AG20443 (cell line): ENCODE measurements around the gene COL4A2.
A peak's percentile ranks its signal among the peaks of the same experiment; 100 is the strongest.

Source experiments
- DNase-seq: peaks from one replicate; pipeline ENCODE4 v3.0.0; 2012; ENCODE audit warnings: low spot score, mixed read lengths

Gene COL4A2

DNA sequence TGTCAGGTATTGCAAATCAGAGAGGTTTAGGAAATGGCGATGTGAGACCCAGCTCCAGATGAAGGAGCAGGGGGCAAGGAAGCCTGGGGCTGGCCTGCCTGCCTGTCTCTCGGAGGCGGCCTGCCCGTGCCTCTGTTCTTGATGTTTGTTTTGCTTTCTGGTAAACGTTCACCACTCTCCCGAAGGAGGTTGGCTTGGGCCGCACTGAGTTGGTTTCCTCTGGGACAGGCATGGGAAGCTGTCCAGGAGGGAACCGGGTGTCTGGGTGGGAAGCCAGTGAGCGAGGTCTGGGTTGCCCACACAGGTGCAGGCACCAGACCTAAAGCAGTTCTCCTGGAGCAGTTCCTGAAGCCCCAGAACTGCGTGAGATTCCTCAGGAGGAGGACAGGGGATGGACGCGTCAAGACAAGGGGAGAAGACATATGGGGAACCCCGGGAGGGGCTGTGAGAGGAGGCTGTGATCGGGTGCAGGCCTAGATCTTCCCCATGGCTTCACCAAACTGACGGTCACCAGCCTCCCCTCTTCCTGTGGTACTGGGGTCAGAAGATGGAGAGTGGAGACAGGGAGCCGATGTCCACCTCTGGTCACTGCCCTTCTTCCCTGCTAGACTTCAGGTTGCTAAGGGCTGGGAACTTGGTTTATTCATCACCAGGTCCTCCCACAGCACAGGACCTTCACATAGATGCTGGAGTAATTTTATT lies 15.2 kb downstream of the COL4A2 start:
- no peak for DNase-seq

DNA sequence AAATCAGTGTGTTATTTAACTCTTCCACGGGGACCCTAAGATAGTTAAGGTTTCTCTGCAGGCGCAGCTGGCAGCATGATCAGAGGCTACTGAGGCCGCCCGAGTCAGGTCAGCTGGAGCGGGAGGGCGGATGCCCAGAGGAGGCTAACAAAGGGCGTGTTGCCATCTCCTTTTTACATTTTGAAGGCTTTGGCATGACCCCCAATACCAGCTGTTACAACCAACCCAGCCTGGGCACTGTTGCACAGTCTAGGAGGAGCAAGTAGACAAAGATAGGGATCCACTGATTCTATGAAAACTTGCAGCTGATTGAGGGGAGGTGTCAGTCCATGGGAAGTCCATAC lies 15.7 kb downstream of the COL4A2 start:
- no peak for DNase-seq

DNA sequence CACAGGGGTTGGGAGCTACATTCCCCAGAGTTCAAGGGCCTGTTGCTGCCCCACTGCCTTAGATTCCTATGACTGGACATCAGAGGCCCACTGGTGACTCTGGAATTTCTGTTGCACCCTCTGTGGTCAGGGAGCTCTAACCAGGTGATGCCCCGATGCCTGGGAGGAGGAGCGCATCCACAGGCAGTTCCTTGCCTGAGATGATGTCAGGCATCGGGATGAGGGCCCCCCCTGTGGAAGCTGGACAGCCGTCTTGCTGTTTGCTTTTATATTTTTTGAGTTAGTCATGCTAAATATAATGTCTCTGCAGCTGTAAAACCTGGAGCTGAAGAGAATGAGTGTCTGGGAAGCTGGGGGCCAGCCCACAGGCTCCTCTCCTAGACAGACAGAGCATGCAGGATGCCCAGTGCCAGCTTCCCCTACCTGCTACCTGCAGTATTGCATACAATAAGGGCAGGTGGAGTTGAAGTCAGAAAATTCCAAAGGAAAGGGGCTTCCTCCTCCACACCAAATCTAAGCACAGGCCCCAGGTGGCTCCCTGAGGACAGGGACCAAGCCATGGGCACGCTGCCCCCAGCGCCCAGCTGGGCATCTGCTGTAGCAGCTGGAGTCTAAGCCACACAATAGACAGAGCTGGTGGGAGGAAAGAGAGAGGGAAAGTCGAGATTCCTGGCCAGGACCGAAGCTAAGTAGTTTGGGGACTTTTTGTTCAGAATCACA lies 16.2 kb downstream of the COL4A2 start:
- peak; percentile 80 for DNase-seq

DNA sequence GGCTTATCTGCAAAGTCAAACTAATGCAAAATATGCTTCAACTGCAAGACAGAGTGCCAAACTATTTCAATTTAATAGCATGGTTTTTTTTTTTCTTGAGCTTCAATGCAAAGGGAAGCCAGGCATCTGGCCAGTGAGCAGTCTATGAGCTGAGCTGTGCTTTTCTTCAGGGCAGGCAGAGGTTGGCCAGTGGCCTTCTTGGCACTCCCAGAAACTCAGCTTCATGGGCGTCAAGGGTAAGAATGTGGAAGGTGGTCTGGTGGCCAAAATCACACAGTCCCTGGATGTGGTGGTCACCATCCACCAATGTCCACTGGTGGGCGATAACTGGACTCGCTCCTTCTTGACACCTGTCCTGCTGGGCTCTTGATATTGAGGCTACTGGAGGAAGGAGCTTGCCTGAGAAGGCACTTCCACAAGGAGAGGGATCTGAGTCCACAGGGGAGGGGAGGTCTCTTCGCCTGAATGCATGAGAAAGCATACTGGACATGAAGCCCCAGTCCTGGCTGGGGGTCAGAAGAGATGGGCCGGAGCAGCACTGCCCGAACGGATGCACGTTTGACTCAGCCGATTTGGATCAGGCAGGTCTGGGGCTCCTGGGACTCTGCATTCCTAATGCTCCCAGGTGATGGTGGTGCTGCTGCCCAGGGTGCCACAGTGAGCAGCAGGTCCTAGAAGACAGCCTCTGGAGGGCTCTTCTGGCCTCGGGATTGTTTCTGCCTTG lies 17.1 kb downstream of the COL4A2 start:
- DNase-seq = no peak

DNA sequence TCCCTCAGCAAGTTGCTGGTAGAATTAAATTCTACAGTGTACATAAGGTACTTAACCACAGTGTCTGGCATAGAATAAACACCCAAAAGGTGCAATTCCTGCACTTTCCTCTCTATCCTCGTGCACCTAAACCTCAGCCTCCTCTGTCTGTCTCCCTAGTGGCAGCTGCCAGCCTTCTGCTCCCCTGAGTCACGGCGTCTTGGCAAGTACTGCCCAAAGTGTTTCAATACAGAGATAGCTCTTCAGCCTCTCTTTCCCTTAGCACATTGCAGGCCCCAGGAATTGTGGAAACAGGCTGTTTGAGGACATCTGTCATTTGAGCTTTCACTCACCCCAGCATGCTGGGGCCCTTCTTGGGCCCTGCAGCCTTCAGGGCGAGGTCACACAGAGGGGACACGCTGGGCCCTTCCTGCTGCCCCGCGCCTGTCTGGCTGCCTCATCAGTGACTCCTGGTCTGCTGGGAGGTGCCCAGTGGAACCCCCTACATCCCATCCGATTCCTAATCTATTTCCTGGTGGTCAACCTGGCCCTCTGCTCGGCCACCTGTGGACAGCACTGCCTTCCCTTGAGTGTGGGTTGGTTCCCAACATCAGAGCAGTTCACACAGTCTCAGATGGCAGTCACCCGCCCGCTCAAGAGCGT lies 19.3 kb downstream of the COL4A2 start:
- no peak for DNase-seq

DNA sequence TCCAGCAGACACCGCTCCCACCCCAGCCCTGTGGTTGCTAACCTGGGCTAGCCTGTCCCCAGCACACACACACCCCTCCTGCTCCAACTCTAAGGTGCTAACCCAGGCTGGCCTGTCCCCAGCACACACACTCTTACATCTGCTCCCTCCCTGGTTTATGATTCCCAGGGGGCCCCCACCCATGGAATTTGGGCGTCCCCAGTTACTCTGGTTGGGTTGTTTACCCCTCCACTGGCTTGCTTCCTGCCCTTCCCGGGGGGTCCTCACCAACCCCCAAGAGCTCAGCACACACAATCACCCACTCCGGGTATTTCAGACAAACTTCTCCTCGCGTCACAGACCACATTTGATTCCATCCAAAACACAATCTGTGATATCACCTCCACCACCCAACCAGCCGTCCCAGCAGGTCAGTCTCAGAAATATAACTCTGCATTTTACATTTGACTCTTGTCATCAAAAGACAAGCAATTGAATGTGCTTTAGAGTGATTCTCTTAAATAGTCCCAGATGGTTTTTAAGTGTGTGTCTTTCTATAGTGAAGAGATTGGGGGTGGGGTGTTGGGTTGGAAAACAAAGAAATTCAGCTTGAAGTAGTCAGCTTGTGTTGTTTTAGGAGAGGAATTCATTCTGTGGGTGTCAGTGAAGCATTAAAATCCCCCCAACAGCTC lies 20.1 kb downstream of the COL4A2 start:
- no peak for DNase-seq

DNA sequence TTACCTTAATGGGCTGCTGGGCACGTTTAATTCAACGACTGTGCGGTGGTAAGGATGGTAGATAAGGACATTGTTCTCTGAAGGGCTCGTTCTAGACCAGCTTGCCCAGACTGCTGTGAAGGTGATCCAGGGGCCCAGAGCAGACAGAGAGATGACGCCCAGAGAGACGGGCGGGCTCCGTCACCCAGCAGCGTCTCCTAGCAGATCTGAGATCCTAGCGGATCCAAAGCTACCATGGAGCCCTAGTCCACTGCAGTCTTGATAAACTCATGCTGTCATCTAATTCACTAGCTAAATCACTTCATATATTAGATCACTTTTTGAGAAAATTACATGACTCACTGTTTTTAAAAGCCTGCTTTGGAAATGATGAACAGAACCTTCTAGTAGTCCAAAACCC lies 21.5 kb downstream of the COL4A2 start:
- DNase-seq = no peak

DNA sequence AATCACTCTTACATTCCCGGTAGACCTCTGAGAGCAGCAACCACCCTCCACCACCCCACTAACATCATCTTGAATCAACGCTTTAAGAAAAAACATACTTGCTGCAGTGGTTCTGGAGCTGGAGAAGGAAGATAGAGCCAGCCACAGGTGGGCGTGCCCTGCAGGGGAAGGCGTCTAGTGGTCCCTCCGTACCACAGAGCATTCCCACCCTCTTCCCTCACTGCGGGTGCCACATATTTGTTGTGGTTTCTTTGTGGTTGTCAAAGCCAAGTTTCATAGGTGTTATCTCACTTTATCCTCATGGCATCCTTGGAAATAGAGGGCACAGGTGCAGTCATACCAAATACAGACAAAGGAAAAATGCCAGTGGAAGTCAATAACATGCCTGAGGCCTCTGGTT lies 22.2 kb downstream of the COL4A2 start:
- no peak for DNase-seq

DNA sequence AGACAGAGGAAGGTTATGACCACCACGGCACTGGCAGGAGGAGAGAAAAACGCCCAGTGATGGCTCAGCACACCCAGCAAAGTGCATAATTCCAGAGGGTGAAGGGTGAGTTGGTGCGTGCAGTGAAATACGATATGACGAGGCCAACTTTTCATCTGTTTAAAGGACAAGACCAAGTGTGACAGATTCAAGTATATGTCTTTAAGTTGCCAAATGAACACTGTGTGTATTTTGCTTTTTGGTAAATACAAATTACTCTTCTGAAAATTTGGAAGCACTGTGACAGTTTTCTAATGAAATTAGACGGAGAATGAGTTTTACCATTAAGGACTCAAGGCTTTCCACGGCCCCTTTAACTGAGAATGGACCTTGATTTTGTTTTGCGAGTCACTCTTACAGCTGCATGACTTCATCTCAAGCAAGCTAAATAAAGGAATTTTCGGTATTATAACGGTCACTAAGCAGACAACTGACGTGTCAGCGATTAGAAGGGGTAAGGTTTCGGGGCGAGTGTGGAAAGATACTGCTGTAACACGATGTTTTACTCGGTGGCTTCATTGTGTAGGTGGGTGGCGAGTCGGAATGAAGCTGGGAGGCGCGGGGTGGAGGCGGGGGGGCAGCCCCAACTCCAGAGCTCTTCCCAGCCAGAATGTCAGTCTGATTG lies 22.8 kb downstream of the COL4A2 start:
- no peak for DNase-seq

DNA sequence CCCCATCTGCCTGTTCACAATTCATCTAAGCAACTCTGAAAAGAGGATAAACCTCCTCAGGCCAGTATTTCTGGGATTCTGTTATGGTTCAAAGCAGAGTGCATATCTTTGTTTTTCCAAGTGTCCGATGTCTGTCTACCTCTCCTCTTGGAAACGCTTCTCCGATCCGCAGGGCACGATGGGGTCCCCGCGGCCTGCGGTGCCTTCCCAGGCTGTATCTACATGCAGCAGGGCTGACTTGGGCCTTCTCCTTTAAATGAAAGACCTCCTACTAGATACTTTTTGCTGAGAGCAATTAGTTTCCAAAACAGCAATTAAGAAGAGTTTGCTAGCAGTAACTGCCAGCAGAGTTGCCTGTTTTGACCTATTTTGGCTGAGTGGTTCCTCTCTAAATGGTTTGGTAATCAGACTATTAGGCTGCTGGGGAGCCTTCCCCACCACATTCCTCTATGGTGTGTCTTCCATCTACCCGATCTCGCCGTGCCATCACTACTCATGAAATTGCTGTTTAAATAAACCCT lies 23.5 kb downstream of the COL4A2 start:
- peak; percentile 83 for DNase-seq

DNA sequence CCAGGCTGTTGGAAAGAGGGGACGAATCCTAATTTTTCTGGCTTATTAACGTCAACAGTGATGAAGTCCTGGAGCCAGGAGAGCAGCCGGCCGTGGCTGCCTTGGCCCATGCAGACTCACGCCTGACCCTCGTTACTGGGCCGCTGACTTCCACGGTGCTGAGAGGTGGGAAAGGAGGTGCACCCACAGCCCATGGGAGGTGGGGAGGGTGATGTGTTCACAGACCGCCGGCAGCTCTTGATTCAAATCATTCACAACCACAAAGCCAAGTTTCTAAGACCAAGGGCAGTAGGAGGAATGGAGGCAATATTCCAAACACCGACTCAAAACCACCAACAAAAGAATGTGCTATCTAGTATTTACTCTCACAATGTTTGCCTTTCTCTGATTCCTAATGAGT lies 24.3 kb downstream of the COL4A2 start:
- peak; percentile 59 for DNase-seq

DNA sequence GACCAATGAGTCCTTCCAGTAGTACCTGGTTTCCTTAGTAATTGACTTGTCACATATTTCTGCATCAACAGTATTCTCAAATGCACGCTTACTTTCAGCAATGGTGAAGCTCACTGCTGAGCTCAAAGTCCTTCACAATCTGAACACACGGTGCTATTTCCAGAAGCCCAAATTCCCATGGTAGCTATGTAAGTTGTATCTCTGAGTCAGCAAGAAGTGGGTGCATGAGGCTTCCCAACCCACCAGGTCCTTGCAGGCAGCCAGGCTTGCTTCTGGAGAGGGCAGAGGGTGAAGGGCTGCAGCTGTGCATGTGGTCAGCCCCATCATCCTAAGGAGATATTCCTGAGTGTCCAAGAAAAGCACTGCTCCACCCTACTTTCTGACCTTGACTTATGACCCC lies 25.7 kb downstream of the COL4A2 start:
- no peak for DNase-seq

DNA sequence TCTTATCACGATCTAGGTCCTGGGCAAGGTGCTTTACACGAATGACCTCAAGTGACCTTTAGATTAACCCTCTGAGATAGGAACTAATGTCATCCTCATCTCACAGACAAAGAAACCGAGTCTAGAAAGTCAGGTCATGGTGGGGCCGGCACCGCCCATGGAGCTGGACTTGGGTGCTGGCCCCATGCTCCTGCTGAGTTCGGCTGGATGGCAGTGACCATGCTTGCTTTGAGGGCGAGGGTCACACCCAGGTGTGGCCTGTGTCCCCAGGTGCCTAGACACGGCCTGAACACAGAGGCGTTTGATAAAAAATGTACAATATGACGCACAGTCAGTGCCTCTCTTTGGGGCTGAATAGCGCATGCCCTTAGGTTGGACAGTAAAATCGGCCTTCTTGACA lies 26.8 kb downstream of the COL4A2 start:
- DNase-seq = no peak

DNA sequence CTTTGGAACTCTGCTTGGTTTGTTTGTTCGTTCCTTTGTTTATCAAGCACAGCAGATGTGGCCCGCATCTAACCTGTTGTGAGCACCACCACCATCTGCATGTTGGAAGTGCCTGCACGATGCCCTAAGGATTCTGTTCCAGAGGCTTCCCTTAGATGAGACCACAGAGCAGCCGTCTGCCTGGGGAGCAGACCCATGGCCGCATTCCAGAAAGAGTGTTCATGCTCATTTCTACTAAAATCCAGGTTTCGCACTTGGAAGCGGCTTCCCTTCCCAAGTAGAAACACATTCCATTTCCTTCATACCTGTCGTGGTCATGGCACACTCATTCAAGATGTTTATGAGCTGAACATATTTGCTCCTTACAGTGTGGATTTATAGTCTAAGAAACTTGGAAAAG lies 27.2 kb downstream of the COL4A2 start:
- no peak for DNase-seq

DNA sequence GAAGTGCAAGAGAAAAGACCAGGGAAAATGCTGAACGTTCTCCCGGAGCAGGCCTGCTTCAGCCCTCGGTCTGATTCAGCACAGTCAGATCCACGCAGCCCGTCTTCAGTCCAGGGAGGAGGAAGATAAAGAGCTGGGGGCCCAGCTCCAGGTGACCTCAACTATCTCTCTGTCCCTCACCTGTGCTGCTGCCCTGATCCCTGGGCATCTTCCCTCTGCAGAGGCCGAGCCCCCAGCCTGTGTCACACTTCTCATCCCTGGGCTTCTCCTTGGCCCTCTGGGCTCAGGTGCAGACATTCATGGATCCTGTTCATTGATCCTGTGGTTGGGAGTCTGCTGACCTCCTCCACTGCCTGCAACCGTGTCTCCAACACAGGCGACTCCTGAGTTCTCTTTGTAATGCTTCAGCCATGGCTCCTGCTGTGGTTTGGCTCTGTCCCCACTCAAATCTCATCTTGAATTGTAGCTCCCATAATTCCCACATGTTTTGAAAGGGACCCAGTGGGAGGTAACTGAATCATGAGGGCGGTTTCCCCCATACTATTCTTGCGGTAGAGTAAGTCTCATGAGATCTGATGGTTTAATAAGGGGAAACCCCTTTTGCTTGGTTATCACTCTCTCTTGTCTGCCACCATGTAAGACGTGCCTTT lies 27.9 kb downstream of the COL4A2 start:
- no peak for DNase-seq

DNA sequence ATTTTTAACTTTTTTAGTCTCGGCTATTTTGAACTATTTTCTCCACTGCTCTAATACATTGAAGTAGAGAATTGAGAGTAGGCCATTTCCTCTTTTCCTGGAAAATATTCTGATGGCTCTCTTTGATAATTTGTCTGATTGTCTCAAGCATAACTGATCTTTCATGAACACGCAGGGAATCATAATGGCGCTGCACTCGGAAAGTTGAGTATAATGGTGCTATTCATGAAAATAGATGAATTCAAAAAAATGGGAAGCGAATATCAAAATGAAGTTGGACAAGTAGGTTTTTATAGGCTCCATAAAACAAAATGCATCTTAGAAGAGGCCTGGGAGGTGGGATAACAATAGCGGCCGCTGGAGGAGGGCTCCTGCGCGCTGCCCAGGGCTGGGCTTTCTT lies 29.0 kb downstream of the COL4A2 start:
- DNase-seq = no peak

DNA sequence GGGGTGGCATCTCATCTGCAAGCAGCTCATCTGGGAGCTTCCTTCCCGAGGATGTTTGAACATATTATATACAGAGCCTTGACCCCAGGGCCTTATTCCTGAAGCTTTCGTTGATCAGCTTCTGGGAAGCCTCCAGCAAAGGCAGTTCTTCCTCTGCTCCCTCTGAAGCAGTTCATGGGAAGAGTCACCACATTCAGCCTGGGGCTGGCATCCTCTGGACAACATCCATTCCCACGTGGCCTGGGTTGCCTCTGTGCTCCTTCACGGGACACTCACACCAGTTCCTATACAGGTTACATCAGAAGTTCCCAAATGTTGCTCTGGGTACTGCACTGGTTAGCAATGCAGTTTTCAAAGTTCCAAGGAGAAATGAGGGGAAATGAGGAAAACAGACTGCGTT lies 29.6 kb downstream of the COL4A2 start:
- DNase-seq = no peak

DNA sequence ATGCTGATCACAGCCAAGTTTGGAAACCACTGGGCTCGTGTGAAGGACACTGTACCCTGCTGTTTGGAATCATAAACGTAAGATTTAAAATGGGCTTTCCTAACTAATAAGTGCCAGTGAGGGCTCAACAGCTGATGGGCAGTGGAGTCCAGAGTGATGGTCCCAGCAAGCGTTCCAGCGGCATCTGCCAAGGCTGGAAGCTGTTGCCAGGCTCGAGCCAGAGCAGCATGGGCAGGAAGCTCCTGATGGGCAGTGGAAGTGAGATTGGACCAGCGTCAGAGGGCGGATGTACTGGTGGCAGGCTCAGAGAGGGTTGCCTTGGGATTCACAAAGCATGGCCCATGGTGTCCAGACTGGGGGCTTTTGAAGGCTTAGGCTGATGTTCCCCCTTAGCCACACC lies 30.2 kb downstream of the COL4A2 start:
- DNase-seq = no peak

DNA sequence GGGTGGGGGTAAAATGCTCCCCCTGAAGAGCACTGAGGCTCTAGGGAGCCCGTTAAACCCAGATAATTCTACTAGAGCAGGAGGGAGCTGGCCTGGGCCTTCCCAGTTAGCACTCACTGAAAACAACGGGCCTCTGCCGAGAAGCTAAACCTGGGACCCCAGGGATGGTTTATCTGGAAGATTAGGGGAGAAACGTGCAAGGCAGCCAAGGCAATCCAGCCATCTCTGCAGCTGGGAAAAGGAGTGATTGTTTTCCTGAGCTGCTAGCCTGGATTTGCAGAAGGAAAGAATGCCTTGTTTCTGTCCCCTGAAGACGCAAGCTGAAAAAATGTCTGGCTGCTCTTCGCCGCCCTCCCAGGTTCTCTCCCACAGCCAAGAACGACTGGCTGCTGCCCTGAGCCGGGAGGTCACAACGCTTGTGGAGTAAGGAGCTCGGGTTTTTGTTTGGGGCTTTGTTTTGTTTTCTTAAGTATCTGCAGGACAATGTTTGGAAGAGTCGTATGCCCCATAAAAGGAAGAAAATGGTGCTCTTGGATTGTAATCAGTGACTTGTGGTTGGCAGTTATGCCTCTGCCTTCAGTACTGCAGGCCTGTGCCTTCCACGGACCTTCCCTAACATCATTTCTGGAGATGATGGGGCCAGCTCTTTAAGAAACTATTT lies 31.5 kb downstream of the COL4A2 start:
- peak; percentile 73 for DNase-seq

DNA sequence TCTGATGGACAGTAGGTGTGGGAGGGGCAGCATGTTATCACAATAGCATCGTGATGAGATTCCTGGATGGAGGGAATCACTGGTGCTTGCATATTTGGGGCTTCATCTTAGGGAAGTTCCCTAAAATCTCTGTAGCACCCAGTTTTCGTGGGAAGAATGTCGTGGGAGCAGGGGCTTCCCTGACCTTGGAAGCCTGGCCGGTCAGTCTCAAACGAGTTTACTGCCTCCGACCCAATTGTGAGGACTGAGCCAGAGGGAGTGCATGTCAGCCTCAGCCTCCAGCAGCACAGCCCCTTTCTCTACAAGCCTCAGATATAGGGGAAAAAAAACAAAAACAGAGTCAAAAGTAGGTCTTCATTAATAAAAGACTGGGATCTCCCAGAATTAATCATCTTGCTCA lies 32.2 kb downstream of the COL4A2 start:
- DNase-seq = no peak
